Left ventricle myocardium inferior (tissue), 1 donor: ENCODE results near the gene CNTN4. TPM values are rescaled to one million over a fixed set of nuclear protein-coding genes. Genes with fewer than 3 reads are reported as not detected.

Experiments
- DNase-seq: peaks from one replicate; pipeline ENCODE4 v3.0.0-alpha.2; 2020
- H3K27ac ChIP-seq: fragments of 200-600 bp; replicated peaks from 2 replicates; pipeline ENCODE4 v1.8.0; 2021
- H3K27me3 ChIP-seq: fragments of 200-600 bp; 2 replicates; pipeline ENCODE4 v1.8.0; 2021; ENCODE audit warnings: low read depth
- H3K36me3 ChIP-seq: fragments of 200-600 bp; 2 replicates; pipeline ENCODE4 v1.8.0; 2021
- H3K4me1 ChIP-seq: fragments of 200-600 bp; 2 replicates; pipeline ENCODE4 v1.8.0; 2021
- H3K4me3 ChIP-seq: fragments of 200-600 bp; 2 replicates; pipeline ENCODE4 v1.8.0; 2021; ENCODE audit warnings: mild to moderate bottlenecking, moderate library complexity
- H3K9me3 ChIP-seq: fragments of 200-600 bp; replicated peaks from 2 replicates; pipeline ENCODE4 v1.8.0; 2021
- CTCF ChIP-seq: fragments of 200-600 bp; IDR thresholded peaks from 2 replicates; pipeline ENCODE4 v1.8.0; 2021; ENCODE audit warnings: antibody characterized with exemption, mild to moderate bottlenecking, borderline replicate concordance
- intact Hi-C: fragments of 100-400 bp; cut with micrococcal nuclease; formaldehyde crosslinking; loops from one replicate; pipeline ENCODE4 v1.11.0; 2022
- total RNA-seq: library from RNA; stranded (reverse); fragmentation: NEBNext Ultra II Directional; extraction: Animal tissue kit (Norgen Biotek cat#: 25700); gene quantifications from one replicate; pipeline ENCODE4 v1.2.1, GENCODE V29; 2021
- donor health status: DM: no; HTN: yes; CAD: no; lungs with severe emphysema.

The CNTN4 gene
- total RNA-seq, 1 donor from 2014 or later: 1.2 TPM

- intact Hi-C loops: no loop called here
- Histone ChIP-seq H3K36me3 (no peaks in the 10 kb centered on the region), H3K4me1 (peaks cover 3% of the 10 kb centered on the region), H3K27ac (no peak overlapping the region), H3K27me3 (peaks cover 3% of the 10 kb centered on the region), H3K9me3 (no peaks in the 10 kb centered on the region), H3K4me3 (no peak overlapping the region)
- DNase-seq: no peak
- no peak for TF ChIP-seq CTCF
Measured at GRCh38 chr3:3087279-3087678, 988.6 kb downstream of the CNTN4 start.

- H3K36me3 ChIP-seq: no peaks in the 10 kb centered on the region
- no peak overlapping the region for H3K27ac ChIP-seq
- H3K4me3 ChIP-seq: no peak overlapping the region
- H3K27me3 ChIP-seq: no peaks in the 10 kb centered on the region
- intact Hi-C loops: no loop called here
- H3K4me1 ChIP-seq: peaks cover 3% of the 10 kb centered on the region
- DNase-seq: no peak
- no peak for TF ChIP-seq CTCF
- H3K9me3 ChIP-seq: no peaks in the 10 kb centered on the region
Measured at GRCh38 chr3:3087716-3088465, 989.2 kb downstream of the CNTN4 start.

GRCh38 chr3:3089017-3089416, 990.4 kb downstream of the CNTN4 start:
- Histone ChIP-seq H3K4me1 (peaks cover 3% of the 10 kb centered on the region), H3K27ac (no peak overlapping the region), H3K36me3 (no peaks in the 10 kb centered on the region), H3K9me3 (no peaks in the 10 kb centered on the region), H3K4me3 (no peak overlapping the region), H3K27me3 (no peaks in the 10 kb centered on the region)
- TF ChIP-seq CTCF: no peak
- no peak for DNase-seq
- intact Hi-C loops: no loop called here

GRCh38 chr3:3097958-3098357, 999.3 kb downstream of the CNTN4 start:
- intact Hi-C loops: no loop called here
- no peak for TF ChIP-seq CTCF
- no peak for DNase-seq
- H3K36me3 ChIP-seq: no peaks in the 10 kb centered on the region
- peaks cover 13% of the 10 kb centered on the region for H3K27me3 ChIP-seq
- H3K9me3 ChIP-seq: no peaks in the 10 kb centered on the region
- H3K4me1 ChIP-seq: no peaks in the 10 kb centered on the region
- no peak overlapping the region for H3K27ac ChIP-seq
- no peak overlapping the region for H3K4me3 ChIP-seq

- H3K4me3 ChIP-seq: no peak overlapping the region
- no peak for DNase-seq
- no peaks in the 10 kb centered on the region for H3K4me1 ChIP-seq
- TF ChIP-seq CTCF: no peak
- H3K36me3 ChIP-seq: no peaks in the 10 kb centered on the region
- intact Hi-C loops: no loop called here
- H3K27ac ChIP-seq: no peak overlapping the region
- H3K27me3 ChIP-seq: peaks cover 13% of the 10 kb centered on the region
- no peaks in the 10 kb centered on the region for H3K9me3 ChIP-seq
Measured at GRCh38 chr3:3101660-3102458, 1003.2 kb downstream of the CNTN4 start.
